T-helper 2 cell treated with Interferon-gamma antibody and Interleukin-4, amounts not matched to agents 5 μg/mL and 100 μg/mL, for 36 hours (primary cell): ENCODE data around the gene NEIL1.
"Not testable (repeated sequence)": the region's sequence is repeated elsewhere in the genome, so short reads cannot be mapped to it uniquely, and the experiment has no call there.

ENCODE experiments used
- DNase-seq: peaks from one replicate; pipeline ENCODE4 v3.0.0; 2021; ENCODE audit warnings: low spot score
- H3K27ac Mint-ChIP-seq: one replicate; pipeline ENCODE4 v1.8.0; 2021; ENCODE audit warnings: mild to moderate bottlenecking, mixed read lengths
- H3K27me3 Mint-ChIP-seq: one replicate; pipeline ENCODE4 v1.8.0; 2021; ENCODE audit warnings: low read depth, mixed read lengths
- H3K36me3 Mint-ChIP-seq: one replicate; pipeline ENCODE4 v1.8.0; 2021; ENCODE audit warnings: low read depth, mixed read lengths
- H3K4me1 Mint-ChIP-seq: one replicate; pipeline ENCODE4 v1.8.0; 2021; ENCODE audit warnings: low read depth, mixed read lengths
- H3K4me3 Mint-ChIP-seq: one replicate; pipeline ENCODE4 v1.8.0; 2022; ENCODE audit warnings: mild to moderate bottlenecking, moderate library complexity, mixed read lengths
- H3K9me3 Mint-ChIP-seq: one replicate; pipeline ENCODE4 v1.8.0; 2021; ENCODE audit warnings: mixed read lengths

The NEIL1 gene

DNA sequence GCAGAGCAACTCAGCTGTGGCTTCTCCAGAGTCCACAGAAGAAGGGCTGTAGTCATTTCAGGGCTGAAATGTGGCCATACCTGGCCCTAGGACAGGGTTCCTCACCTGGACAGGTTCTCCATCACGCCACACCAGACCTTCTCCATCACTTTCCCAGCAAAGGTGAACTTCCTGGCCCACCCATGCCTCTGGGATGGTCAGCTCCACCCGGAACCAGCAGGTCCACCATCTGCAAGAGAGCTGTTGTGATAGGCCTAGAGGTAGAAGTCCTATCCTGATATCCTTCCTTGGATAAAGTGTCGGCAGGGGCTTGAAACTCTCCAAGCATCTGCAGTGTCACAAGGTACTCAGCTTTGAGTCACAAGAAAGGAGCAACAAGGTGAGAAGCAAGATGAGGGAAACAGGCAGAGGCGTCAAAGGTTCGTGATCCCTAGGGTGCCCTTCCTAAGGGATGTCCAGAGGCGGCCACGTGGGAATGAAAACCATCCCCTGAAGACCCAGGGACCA is 20.6 kb downstream of the NEIL1 start:
- H3K36me3 Mint-ChIP-seq, result peaks cover 21% of the 10 kb centered on the region
- H3K27ac Mint-ChIP-seq, result peak overlapping the region; percentile 23
- H3K4me3 Mint-ChIP-seq, result peak overlapping the region; percentile 96
- H3K9me3 Mint-ChIP-seq, result no peaks in the 10 kb centered on the region
- H3K27me3 Mint-ChIP-seq, result no peaks in the 10 kb centered on the region
- DNase-seq, result no peak
- H3K4me1 Mint-ChIP-seq, result peaks cover 14% of the 10 kb centered on the region

GRCh38 chr15:75367913-75368688 is 21.3 kb downstream of the NEIL1 start, which contains the start of gene MAN2C1:
MAN2C1 (minus strand) TSS chr15:75368607; CDS start chr15:75368583, 24 bp downstream.
- Mint-ChIP-seq H3K27me3 (no peaks in the 10 kb centered on the region), H3K4me3 (peak within 1 kb of the TSS; percentile 96), H3K9me3 (no peaks in the 10 kb centered on the region), H3K4me1 (peaks cover 14% of the 10 kb centered on the region), H3K27ac (peak within 1 kb of the TSS; percentile 91), H3K36me3 (peaks cover 27% of the 10 kb centered on the region)
- DNase-seq, result peak; percentile 94

GRCh38 chr15:75368689-75369239 is 21.9 kb downstream of the NEIL1 start:
- H3K27me3 Mint-ChIP-seq, result no peaks in the 10 kb centered on the region
- H3K4me3 Mint-ChIP-seq, result peak overlapping the region; percentile 96
- peak overlapping the region; percentile 91 for H3K27ac Mint-ChIP-seq
- peaks cover 16% of the 10 kb centered on the region for H3K4me1 Mint-ChIP-seq
- no peaks in the 10 kb centered on the region for H3K9me3 Mint-ChIP-seq
- DNase-seq, result peak; percentile 13
- H3K36me3 Mint-ChIP-seq, result peaks cover 30% of the 10 kb centered on the region

- Mint-ChIP-seq H3K4me1 (peaks cover 16% of the 10 kb centered on the region), H3K9me3 (no peaks in the 10 kb centered on the region), H3K27me3 (no peaks in the 10 kb centered on the region), H3K4me3 (peak overlapping the region; percentile 96), H3K36me3 (peaks cover 40% of the 10 kb centered on the region), H3K27ac (peak overlapping the region; percentile 1)
- no peak for DNase-seq
Observed at GRCh38 chr15:75369897-75370581, 23.2 kb downstream of the NEIL1 start.

DNA sequence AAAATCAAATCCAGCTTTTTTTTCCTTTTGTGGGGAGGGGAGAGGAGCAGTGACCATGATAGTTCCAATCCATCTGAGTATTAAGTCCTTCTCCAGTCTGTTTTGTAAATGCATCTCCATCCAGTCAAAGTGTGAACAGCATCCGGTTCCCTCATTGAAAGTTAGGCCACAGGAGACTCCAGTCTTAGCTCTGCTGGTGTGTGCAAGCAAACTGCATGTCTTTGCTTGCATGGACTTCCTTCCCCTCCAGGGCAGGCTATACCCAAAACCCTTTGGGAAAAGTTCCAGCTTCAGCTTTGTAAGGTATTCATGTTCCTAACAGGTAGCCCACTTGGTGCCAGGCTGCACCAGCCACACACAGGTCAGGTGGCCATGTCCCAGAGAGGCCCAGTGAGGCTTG is 24.6 kb downstream of the NEIL1 start:
- no peak overlapping the region for H3K4me3 Mint-ChIP-seq
- no peak overlapping the region for H3K27ac Mint-ChIP-seq
- no peak for DNase-seq
- no peaks in the 10 kb centered on the region for H3K9me3 Mint-ChIP-seq
- H3K4me1 Mint-ChIP-seq, result peaks cover 16% of the 10 kb centered on the region
- no peaks in the 10 kb centered on the region for H3K27me3 Mint-ChIP-seq
- H3K36me3 Mint-ChIP-seq, result peaks cover 51% of the 10 kb centered on the region

DNA sequence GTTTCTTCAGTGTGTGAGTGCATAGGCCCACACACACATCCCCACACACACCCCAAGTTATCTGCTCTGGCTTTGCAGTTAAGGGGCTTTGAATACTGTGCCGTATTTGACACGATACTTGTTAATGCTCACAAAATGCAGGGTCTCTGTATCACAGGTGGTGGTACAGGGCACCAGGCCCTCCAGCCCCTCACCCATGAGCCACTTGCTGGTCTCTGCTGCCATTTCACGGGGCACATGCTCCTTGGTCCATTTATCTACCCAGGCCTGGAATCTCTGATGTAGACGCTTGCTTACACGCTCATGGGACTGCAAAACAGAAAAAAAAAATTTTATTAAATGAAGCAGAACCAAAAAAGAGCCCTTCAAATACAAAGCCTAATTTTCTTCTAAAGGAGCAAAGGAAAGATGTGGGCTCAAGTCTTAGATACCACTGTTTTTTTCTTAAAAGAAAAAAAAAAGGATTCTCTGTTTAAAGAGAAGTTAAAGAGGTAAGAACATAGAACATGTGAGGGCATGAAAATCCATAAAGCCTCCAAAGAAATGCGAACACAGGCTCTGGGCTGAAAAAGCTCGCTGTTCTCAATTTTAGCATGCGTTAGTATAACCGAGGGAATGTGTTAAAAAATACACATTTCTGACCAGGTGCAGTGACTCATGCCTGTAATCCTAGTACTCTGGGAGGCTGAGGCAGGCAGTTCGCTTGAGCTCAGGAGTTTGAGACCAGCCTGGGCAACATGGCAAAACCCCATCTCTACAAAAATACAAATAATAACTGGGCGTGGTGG is 25.3 kb downstream of the NEIL1 start:
- Mint-ChIP-seq H3K9me3 (no peaks in the 10 kb centered on the region), H3K36me3 (peaks cover 53% of the 10 kb centered on the region), H3K27ac (no peak overlapping the region), H3K27me3 (no peaks in the 10 kb centered on the region), H3K4me1 (peaks cover 16% of the 10 kb centered on the region), H3K4me3 (no peak overlapping the region)
- no peak for DNase-seq

DNA sequence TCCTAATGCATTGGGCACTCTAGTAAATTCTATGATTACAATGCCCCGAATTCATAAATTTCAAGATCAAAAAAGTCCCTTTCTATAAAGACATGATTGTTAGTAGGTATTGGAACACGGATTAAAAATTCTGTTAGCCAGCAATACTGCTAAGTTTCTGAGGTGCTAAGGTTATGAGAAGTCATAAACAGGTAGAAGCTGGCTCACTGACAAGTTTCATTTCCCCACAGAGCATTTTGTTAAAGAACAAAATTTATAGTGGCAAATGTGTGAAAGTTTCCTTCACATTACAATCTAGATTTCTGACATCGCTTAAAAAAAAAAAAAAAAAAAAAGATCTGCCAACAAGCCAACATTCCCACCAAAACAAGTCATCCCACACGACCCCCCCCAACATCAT is 33.9 kb downstream of the NEIL1 start:
- no peak for DNase-seq
- H3K9me3 Mint-ChIP-seq, result no peaks in the 10 kb centered on the region
- no peaks in the 10 kb centered on the region for H3K4me1 Mint-ChIP-seq
- no peak overlapping the region for H3K4me3 Mint-ChIP-seq
- H3K36me3 Mint-ChIP-seq, result peaks cover 58% of the 10 kb centered on the region
- no peak overlapping the region for H3K27ac Mint-ChIP-seq
- no peaks in the 10 kb centered on the region for H3K27me3 Mint-ChIP-seq

GRCh38 chr15:75383986-75384385 is 37.1 kb downstream of the NEIL1 start:
- not testable (repeated sequence) for H3K27ac Mint-ChIP-seq, H3K9me3 Mint-ChIP-seq, DNase-seq, H3K27me3 Mint-ChIP-seq, H3K4me3 Mint-ChIP-seq, H3K4me1 Mint-ChIP-seq
- peaks cover 61% of the 10 kb centered on the region for H3K36me3 Mint-ChIP-seq

DNA sequence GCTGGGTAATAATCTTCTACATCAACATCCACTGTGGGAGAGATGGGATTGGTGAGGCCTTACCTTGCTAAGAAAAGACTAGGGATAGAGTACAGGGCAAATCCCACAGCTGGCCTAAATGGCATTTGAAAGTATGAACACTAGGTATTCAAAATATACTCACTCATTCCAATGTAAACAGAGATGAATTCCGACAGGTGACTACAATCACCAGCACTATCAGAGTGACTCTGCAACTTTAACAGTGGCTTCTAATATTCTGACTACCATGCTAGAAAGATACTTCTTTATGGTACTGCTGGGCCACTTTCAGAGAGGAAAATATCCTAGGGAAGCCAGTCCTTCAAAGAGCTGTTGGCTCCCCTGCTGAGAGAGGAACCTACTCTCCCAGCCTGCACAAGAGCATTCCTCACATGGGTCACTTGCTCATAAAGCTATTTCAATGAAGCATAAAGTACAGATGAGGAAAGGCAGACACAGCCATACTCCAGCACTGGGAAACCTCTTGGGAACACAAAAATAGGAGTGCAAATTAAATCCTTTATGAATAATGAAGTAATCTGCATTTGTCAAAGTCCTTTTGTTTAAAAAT is 43.0 kb downstream of the NEIL1 start:
- DNase-seq, result no peak
- no peak overlapping the region for H3K4me3 Mint-ChIP-seq
- peaks cover 64% of the 10 kb centered on the region for H3K36me3 Mint-ChIP-seq

GRCh38 chr15:75397494-75397893 is 50.7 kb downstream of the NEIL1 start:
- H3K27me3 Mint-ChIP-seq, result no peaks in the 10 kb centered on the region
- no peak overlapping the region for H3K27ac Mint-ChIP-seq
- no peak overlapping the region for H3K4me3 Mint-ChIP-seq
- peaks cover 6% of the 10 kb centered on the region for H3K4me1 Mint-ChIP-seq
- DNase-seq, result no peak
- peaks cover 57% of the 10 kb centered on the region for H3K36me3 Mint-ChIP-seq
- no peaks in the 10 kb centered on the region for H3K9me3 Mint-ChIP-seq

More for the DNA sequence above, 43.0 kb downstream of the NEIL1 start:
- Mint-ChIP-seq H3K9me3 (no peaks in the 10 kb centered on the region), H3K4me1 (peaks cover 8% of the 10 kb centered on the region), H3K27ac (no peak overlapping the region), H3K27me3 (no peaks in the 10 kb centered on the region)

DNA sequence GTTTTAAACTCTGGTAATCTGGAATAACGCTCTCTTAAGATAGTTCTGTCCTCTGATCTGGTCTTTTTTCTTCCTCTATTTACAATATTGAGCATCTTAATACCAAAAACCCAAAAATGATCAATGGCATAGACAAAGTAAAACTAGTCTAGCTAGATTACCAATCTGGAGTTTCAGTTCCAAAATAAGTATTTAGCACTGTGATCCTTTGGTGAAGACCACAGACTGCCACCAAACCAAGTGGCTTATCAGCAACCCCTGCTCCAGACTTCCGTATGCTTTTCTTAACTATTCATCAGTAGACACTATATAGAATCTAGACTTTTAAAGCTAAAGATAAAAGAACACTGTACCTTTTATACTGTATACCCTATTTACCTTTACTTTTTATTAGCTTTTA is 57.1 kb downstream of the NEIL1 start:
- no peak overlapping the region for H3K4me3 Mint-ChIP-seq
- peaks cover 59% of the 10 kb centered on the region for H3K36me3 Mint-ChIP-seq
- no peak overlapping the region for H3K27ac Mint-ChIP-seq
- no peak for DNase-seq
- no peaks in the 10 kb centered on the region for H3K9me3 Mint-ChIP-seq
- no peaks in the 10 kb centered on the region for H3K27me3 Mint-ChIP-seq
- peaks cover 19% of the 10 kb centered on the region for H3K4me1 Mint-ChIP-seq
